GM13976 (cell line): ENCODE measurements around the gene GABBR1.
A peak's percentile ranks its signal among the peaks of the same experiment; 100 is the strongest.

Experiments
- DNase-seq: peaks from one replicate; pipeline ENCODE4 v3.0.0; 2012; ENCODE audit warnings: low spot score
- CTCF ChIP-seq: IDR thresholded peaks from 2 replicates; pipeline ENCODE4 v1.5.1; 2012; ENCODE audit warnings: borderline replicate concordance, mild to moderate bottlenecking; ENCODE audit not compliant: insufficient read depth; ENCODE audit errors: extremely low read depth, missing control alignments, control extremely low read depth
- in situ Hi-C: fragments of 300-500 bp; cut with MboI; formaldehyde crosslinking; loops from one replicate; pipeline ENCODE4 v1.12.0; 2022; ENCODE audit warnings: low sequenced_read_pairs, mixed read lengths, inconsistent platforms; ENCODE audit not compliant: unreplicated experiment

Gene GABBR1

DNA sequence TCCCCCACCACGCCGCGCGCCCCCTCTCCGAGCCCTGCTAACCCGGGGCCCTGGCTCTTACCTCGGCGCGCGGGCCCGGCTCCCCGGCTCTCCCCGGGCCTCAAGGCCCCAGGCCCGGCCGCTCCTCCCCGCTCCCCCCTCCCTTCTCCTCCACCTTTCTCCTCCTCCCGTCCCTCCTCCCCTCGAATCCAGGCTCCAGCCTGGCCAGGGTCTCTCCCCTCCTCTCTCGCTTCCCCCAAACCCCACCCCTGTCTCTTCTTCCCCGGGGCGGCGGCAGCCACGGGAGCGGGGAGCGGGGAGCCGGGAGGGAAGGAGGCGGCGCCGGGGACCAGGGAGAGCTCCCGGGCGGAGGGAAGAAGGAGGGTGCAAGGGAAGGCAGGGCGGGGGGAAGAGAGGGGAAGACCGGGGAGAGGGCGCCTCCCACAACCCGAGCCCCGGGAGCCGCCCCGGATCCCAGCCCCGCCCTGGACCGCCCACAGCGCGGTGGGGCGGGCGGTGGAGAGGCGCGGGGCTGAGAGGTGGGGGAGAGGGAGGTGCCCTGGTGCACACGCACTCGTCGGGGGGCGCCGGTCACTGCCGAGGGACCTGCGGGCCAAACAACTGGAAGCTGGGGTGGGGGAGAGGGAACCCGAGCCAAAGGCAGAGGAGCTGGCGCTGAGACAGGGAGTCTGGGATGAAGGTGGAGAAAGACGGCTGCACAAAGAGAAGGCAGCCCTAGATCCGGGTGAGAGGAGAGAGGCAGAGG lies at the start of gene GABBR1:
GABBR1 (minus strand) TSS at position 395 of the 745 bp plus-strand sequence. CDS start 798 bp downstream, outside the sequence.
- in situ Hi-C loops: no loop called here
- DNase-seq: peak; percentile 96
- no peak for TF ChIP-seq CTCF

DNA sequence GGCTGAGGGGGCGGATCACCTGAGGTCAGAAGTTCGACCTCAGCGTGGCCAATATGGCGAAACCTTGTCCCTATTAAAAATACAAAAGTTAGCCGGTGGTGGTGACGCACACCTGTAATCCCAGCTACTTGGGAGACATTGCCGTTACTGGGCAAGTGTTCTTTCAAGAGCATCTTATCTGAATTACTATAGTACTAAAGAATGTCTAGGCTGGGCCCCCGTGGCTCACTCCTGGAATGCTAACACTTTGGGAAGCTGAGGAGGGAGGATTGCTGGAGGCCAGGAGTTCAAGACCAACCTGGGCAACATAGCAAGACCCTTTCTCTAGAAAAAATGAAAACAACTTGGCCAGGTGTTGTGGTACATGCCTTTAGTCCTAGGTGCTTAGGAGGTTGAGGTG lies 48.8 kb upstream of the GABBR1 start:
- in situ Hi-C loops: no loop called here
- TF ChIP-seq CTCF: no peak

GRCh38 chr6:29680904-29681303 lies 47.9 kb upstream of the GABBR1 start, which contains the start of gene ZFP57:
Gene ZFP57 (minus strand): TSS chr6:29681152. CDS start chr6:29677003, 4,149 bp downstream.
- TF ChIP-seq CTCF: no peak
- no peak for DNase-seq
- in situ Hi-C loops: no loop called here

More for the DNA sequence above, 48.8 kb upstream of the GABBR1 start:
- DNase-seq: no peak

- in situ Hi-C loops: no loop called here
- no peak for TF ChIP-seq CTCF
- DNase-seq: no peak
Measured at GRCh38 chr6:29680416-29680815, 47.4 kb upstream of the GABBR1 start.

- TF ChIP-seq CTCF: no peak
- in situ Hi-C loops: no loop called here
Measured at GRCh38 chr6:29679962-29680361, 47.0 kb upstream of the GABBR1 start.

GRCh38 chr6:29678114-29678513 lies 45.1 kb upstream of the GABBR1 start:
- in situ Hi-C loops: no loop called here
- no peak for DNase-seq

More at GRCh38 chr6:29679962-29680361, 47.0 kb upstream of the GABBR1 start:
- DNase-seq: no peak

More at GRCh38 chr6:29678114-29678513, 45.1 kb upstream of the GABBR1 start:
- no peak for TF ChIP-seq CTCF
